Endothelial cell of umbilical vein (primary cell): Measurements from ENCODE around the gene PLXNA3.

Experiments used
- CTCF ChIP-seq, 2 donors: IDR thresholded peaks; 1 replicate in 1 of 2; 2 replicates in 1 of 2; pipeline ENCODE4 v1.5.1; 2011; ENCODE audit warnings: low read length in 2 of 2, mild to moderate bottlenecking in 2 of 2, moderate library complexity in 2 of 2, control low read depth in 1 of 2, inconsistent platforms in 1 of 2, low read depth in 1 of 2; ENCODE audit not compliant: insufficient read depth in 1 of 2; ENCODE audit errors: extremely low read depth in 1 of 2
- JUN ChIP-seq: IDR thresholded peaks from 2 replicates; pipeline ENCODE4 v1.6.1; 2011; ENCODE audit warnings: borderline replicate concordance, low read depth; ENCODE audit not compliant: insufficient read length, insufficient read depth
- POLR2A ChIP-seq: IDR thresholded peaks from 2 replicates; pipeline ENCODE4 v1.6.1; 2012; ENCODE audit warnings: low read depth, mild to moderate bottlenecking, control low read depth, low read length

GRCh38 chrX:154484255-154485149, 26.4 kb downstream of the PLXNA3 start:
- TF ChIP-seq POLR2A (no peak), CTCF (IDR thresholded peaks at IDR 0.05; ENCODE audit: extremely low read depth in 1 of 2, insufficient read depth in 1 of 2, low read depth in 1 of 2, low read length in 2 of 2) (no peak), JUN (no peak)
